Activated naive CD8-positive, alpha-beta T cell treated with anti-CD3 and anti-CD28 coated beads, Interleukin-2, amount 50 U/mL, for 24 hours (primary cell): ENCODE results near the gene SMAD3.

Experiments used
- ATAC-seq: fragments of 150-1000 bp; cut with Tn5 transposase; one replicate; pipeline ENCODE4 v1.10.0; 2021
- DNase-seq: peaks from one replicate; pipeline ENCODE4 v3.0.0; 2021
- H3K27ac Mint-ChIP-seq: one replicate; pipeline ENCODE4 v1.8.0; 2021; ENCODE audit warnings: mild to moderate bottlenecking, mixed read lengths
- H3K27me3 Mint-ChIP-seq: one replicate; pipeline ENCODE4 v1.8.0; 2021; ENCODE audit warnings: mixed read lengths
- H3K36me3 Mint-ChIP-seq: one replicate; pipeline ENCODE4 v1.8.0; 2021; ENCODE audit warnings: low read depth, mixed read lengths
- H3K4me1 Mint-ChIP-seq: one replicate; pipeline ENCODE4 v1.8.0; 2021; ENCODE audit warnings: mixed read lengths
- H3K4me3 Mint-ChIP-seq: one replicate; pipeline ENCODE4 v1.8.0; 2021; ENCODE audit warnings: mild to moderate bottlenecking, moderate library complexity, mixed read lengths
- H3K9me3 Mint-ChIP-seq: one replicate; pipeline ENCODE4 v1.8.0; 2021; ENCODE audit warnings: mixed read lengths

The SMAD3 gene

GRCh38 chr15:67077641-67078215, 12.3 kb downstream of the SMAD3 start:
- DNase-seq, result no peak
- H3K27me3 Mint-ChIP-seq, result no peaks in the 10 kb centered on the region
- H3K27ac Mint-ChIP-seq, result no peak overlapping the region
- peaks cover 18% of the 10 kb centered on the region for H3K36me3 Mint-ChIP-seq
- ATAC-seq, result no peak
- peaks cover 91% of the 10 kb centered on the region for H3K4me1 Mint-ChIP-seq
- H3K9me3 Mint-ChIP-seq, result peaks cover 3% of the 10 kb centered on the region
- no peak overlapping the region for H3K4me3 Mint-ChIP-seq

GRCh38 chr15:67079361-67079760, 14.0 kb downstream of the SMAD3 start:
- no peaks in the 10 kb centered on the region for H3K27me3 Mint-ChIP-seq
- H3K36me3 Mint-ChIP-seq, result peaks cover 18% of the 10 kb centered on the region
- ATAC-seq, result no peak
- H3K4me3 Mint-ChIP-seq, result no peak overlapping the region
- peaks cover 93% of the 10 kb centered on the region for H3K4me1 Mint-ChIP-seq
- no peak for DNase-seq
- peaks cover 3% of the 10 kb centered on the region for H3K9me3 Mint-ChIP-seq
- H3K27ac Mint-ChIP-seq, result no peak overlapping the region

- Mint-ChIP-seq H3K4me1 (peaks cover 93% of the 10 kb centered on the region), H3K27me3 (no peaks in the 10 kb centered on the region), H3K9me3 (peaks cover 3% of the 10 kb centered on the region), H3K36me3 (peaks cover 14% of the 10 kb centered on the region), H3K27ac (peak overlapping the region; percentile 75), H3K4me3 (no peak overlapping the region)
- ATAC-seq (no peak), DNase-seq (no peak)
These were observed 14.9 kb downstream of the SMAD3 start for GRCh38 chr15:67080118-67080899.

GRCh38 chr15:67080900-67081431, 15.6 kb downstream of the SMAD3 start:
- H3K4me3 Mint-ChIP-seq, result no peak overlapping the region
- peak; percentile 68 for DNase-seq
- no peaks in the 10 kb centered on the region for H3K27me3 Mint-ChIP-seq
- peak; percentile 68 for ATAC-seq
- H3K4me1 Mint-ChIP-seq, result peaks cover 94% of the 10 kb centered on the region
- peaks cover 12% of the 10 kb centered on the region for H3K36me3 Mint-ChIP-seq
- peaks cover under 1% of the 10 kb centered on the region for H3K9me3 Mint-ChIP-seq
- H3K27ac Mint-ChIP-seq, result peak overlapping the region; percentile 75

- H3K4me3 Mint-ChIP-seq, result no peak overlapping the region
- DNase-seq, result peak; percentile 49
- H3K27ac Mint-ChIP-seq, result peak overlapping the region; percentile 75
These were observed 16.7 kb downstream of the SMAD3 start for GRCh38 chr15:67082007-67082536.

GRCh38 chr15:67083135-67083762, 17.8 kb downstream of the SMAD3 start:
- peak overlapping the region; percentile 69 for H3K27ac Mint-ChIP-seq
- DNase-seq (no peak), ATAC-seq (no peak)
- peaks cover 95% of the 10 kb centered on the region for H3K4me1 Mint-ChIP-seq
- no peaks in the 10 kb centered on the region for H3K9me3 Mint-ChIP-seq
- H3K27me3 Mint-ChIP-seq, result no peaks in the 10 kb centered on the region
- H3K4me3 Mint-ChIP-seq, result peak overlapping the region; percentile 50
- H3K36me3 Mint-ChIP-seq, result peaks cover 12% of the 10 kb centered on the region

More at GRCh38 chr15:67082007-67082536, 16.7 kb downstream of the SMAD3 start:
- ATAC-seq, result no peak
- H3K36me3 Mint-ChIP-seq, result peaks cover 12% of the 10 kb centered on the region
- H3K4me1 Mint-ChIP-seq, result peaks cover 94% of the 10 kb centered on the region
- H3K9me3 Mint-ChIP-seq, result no peaks in the 10 kb centered on the region
- no peaks in the 10 kb centered on the region for H3K27me3 Mint-ChIP-seq

GRCh38 chr15:67084561-67084960, 19.2 kb downstream of the SMAD3 start:
- no peak for DNase-seq
- no peak for ATAC-seq

GRCh38 chr15:67085237-67085817, 19.9 kb downstream of the SMAD3 start:
- Mint-ChIP-seq H3K27ac (peak overlapping the region; percentile 88), H3K4me1 (peaks cover 97% of the 10 kb centered on the region), H3K4me3 (peak overlapping the region; percentile 62), H3K27me3 (peaks cover 2% of the 10 kb centered on the region), H3K9me3 (no peaks in the 10 kb centered on the region), H3K36me3 (peaks cover 7% of the 10 kb centered on the region)
- DNase-seq, result no peak
- peak; percentile 73 for ATAC-seq

More at GRCh38 chr15:67084561-67084960, 19.2 kb downstream of the SMAD3 start:
- H3K4me3 Mint-ChIP-seq, result peak overlapping the region; percentile 62
- no peaks in the 10 kb centered on the region for H3K9me3 Mint-ChIP-seq
- H3K27ac Mint-ChIP-seq, result peak overlapping the region; percentile 88
- H3K36me3 Mint-ChIP-seq, result peaks cover 9% of the 10 kb centered on the region
- peaks cover 98% of the 10 kb centered on the region for H3K4me1 Mint-ChIP-seq
- peaks cover 2% of the 10 kb centered on the region for H3K27me3 Mint-ChIP-seq

GRCh38 chr15:67085818-67086636, 20.6 kb downstream of the SMAD3 start:
- H3K4me3 Mint-ChIP-seq, result peak overlapping the region; percentile 62

GRCh38 chr15:67086637-67086914, 21.2 kb downstream of the SMAD3 start:
- peaks cover 2% of the 10 kb centered on the region for H3K27me3 Mint-ChIP-seq
- ATAC-seq (no peak), DNase-seq (no peak)
- peaks cover 97% of the 10 kb centered on the region for H3K4me1 Mint-ChIP-seq
- no peaks in the 10 kb centered on the region for H3K9me3 Mint-ChIP-seq
- H3K4me3 Mint-ChIP-seq, result peak overlapping the region; percentile 24
- peak overlapping the region; percentile 88 for H3K27ac Mint-ChIP-seq
- peaks cover 7% of the 10 kb centered on the region for H3K36me3 Mint-ChIP-seq

More at GRCh38 chr15:67085818-67086636, 20.6 kb downstream of the SMAD3 start:
- Mint-ChIP-seq H3K27me3 (peaks cover 2% of the 10 kb centered on the region), H3K4me1 (peaks cover 97% of the 10 kb centered on the region), H3K27ac (peak overlapping the region; percentile 88), H3K9me3 (no peaks in the 10 kb centered on the region), H3K36me3 (peaks cover 7% of the 10 kb centered on the region)
- peak; percentile 65 for ATAC-seq
- DNase-seq, result no peak

GRCh38 chr15:67087507-67088172, 22.2 kb downstream of the SMAD3 start:
- peaks cover 97% of the 10 kb centered on the region for H3K4me1 Mint-ChIP-seq
- peak overlapping the region; percentile 32 for H3K27ac Mint-ChIP-seq
- peaks cover 2% of the 10 kb centered on the region for H3K27me3 Mint-ChIP-seq
- H3K9me3 Mint-ChIP-seq, result no peaks in the 10 kb centered on the region
- H3K36me3 Mint-ChIP-seq, result peaks cover 3% of the 10 kb centered on the region
- DNase-seq (no peak), ATAC-seq (no peak)
- no peak overlapping the region for H3K4me3 Mint-ChIP-seq

GRCh38 chr15:67089217-67090193, 24.1 kb downstream of the SMAD3 start:
- no peak for DNase-seq
- H3K27ac Mint-ChIP-seq, result peak overlapping the region; percentile 53

More at GRCh38 chr15:67089217-67090193, 24.1 kb downstream of the SMAD3 start:
- Mint-ChIP-seq H3K27me3 (peaks cover 2% of the 10 kb centered on the region), H3K4me3 (no peak overlapping the region), H3K36me3 (peaks cover 1% of the 10 kb centered on the region), H3K4me1 (peaks cover 90% of the 10 kb centered on the region), H3K9me3 (no peaks in the 10 kb centered on the region)
- no peak for ATAC-seq
